Measurements from ENCODE around the gene ERC2. TPM values are rescaled to one million over a fixed set of nuclear protein-coding genes. Genes with fewer than 3 reads are reported as not detected.

Gene ERC2
- total and polyA plus RNA-seq, 2 donors (not counting 3 experiments of a cell fraction or from before 2014, with no cell fraction given), result 5.6 to 15.5 TPM

GRCh38 chr3:56488812-56489600 is 20.7 kb upstream of the ERC2 start:
- BruUV-seq (replicated peaks), result no TSS peak
- dilution Hi-C loops (cut with MboI; ENCODE audit: extremely low pct_ligation_motif_present, low sequenced_read_pairs), result no loop called here
- no peak overlapping the region for H3K4me3 ChIP-seq (replicated peaks in 1 of 3; ENCODE audit: insufficient read depth in 1 of 3, low read depth in 1 of 3, low read length in 3 of 3)
- H3K27me3 ChIP-seq (ENCODE audit: control insufficient read depth in 2 of 2, insufficient read depth in 2 of 2, low read length in 2 of 2), result peaks cover 2 to 4% of the 10 kb centered on the region in 2 experiments
- no peaks in the 10 kb centered on the region for H3K36me3 ChIP-seq (ENCODE audit: control insufficient read depth in 2 of 2, extremely low read depth in 1 of 2, insufficient read depth in 2 of 2, low read length in 2 of 2)
- no peaks in the 10 kb centered on the region for H3K79me2 ChIP-seq (ENCODE audit: control insufficient read depth, insufficient read depth, low read length)
- no peak overlapping the region for H3K4me2 ChIP-seq (ENCODE audit: insufficient read depth, low read length)
- ChIA-PET POLR2A (no interaction called here), CTCF (no interaction called here)
- DNase-seq (ENCODE audit: low read depth, low spot score) (no peak), FAIRE-seq (no peak)
- no peaks in the 10 kb centered on the region for H3K9me3 ChIP-seq (replicated peaks; ENCODE audit: control insufficient read depth, insufficient read depth, low read length)
- no peaks in the 10 kb centered on the region for H4K20me1 ChIP-seq (replicated peaks; ENCODE audit: control insufficient read depth, extremely low read depth, insufficient read depth, low read length)
- H2AFZ ChIP-seq (ENCODE audit: low read depth, low read length), result no peak overlapping the region
- no peak overlapping the region for H3K27ac ChIP-seq (ENCODE audit: insufficient read depth, low read depth, low read length)
- H3K9me1 ChIP-seq (replicated peaks; ENCODE audit: control insufficient read depth, extremely low read depth, insufficient read depth, low read length), result no peaks in the 10 kb centered on the region
- H3K9ac ChIP-seq (replicated peaks; ENCODE audit: extremely low read depth, insufficient read depth, low read length), result no peak overlapping the region
- H3K4me1 ChIP-seq (ENCODE audit: control insufficient read depth, extremely low read depth, insufficient read depth, low read length), result no peaks in the 10 kb centered on the region
- TF ChIP-seq POLR2AphosphoS5 (IDR thresholded peaks at IDR 0.05; ENCODE audit: insufficient read depth, low read depth, low read length) (no peak), GATA2 (IDR thresholded peaks at IDR 0.05; ENCODE audit: insufficient read depth, insufficient read length, low read depth, low read length) (no peak), POLR2A (IDR thresholded peaks at IDR 0.05; ENCODE audit: low read depth, low read length) (no peak), EZH2 (IDR thresholded peaks at IDR 0.05; ENCODE audit: borderline replicate concordance, low read depth, low read length, severe bottlenecking) (no peak), JUN (IDR thresholded peaks at IDR 0.05; ENCODE audit: borderline replicate concordance, insufficient read depth, insufficient read length, low read depth) (no peak), MYC (IDR thresholded peaks at IDR 0.05; ENCODE audit: low read depth, low read length) (no peak), FOS (IDR thresholded peaks at IDR 0.05; ENCODE audit: borderline replicate concordance, insufficient read depth, low read length) (no peak)
- TF ChIP-seq, protein P1, sequence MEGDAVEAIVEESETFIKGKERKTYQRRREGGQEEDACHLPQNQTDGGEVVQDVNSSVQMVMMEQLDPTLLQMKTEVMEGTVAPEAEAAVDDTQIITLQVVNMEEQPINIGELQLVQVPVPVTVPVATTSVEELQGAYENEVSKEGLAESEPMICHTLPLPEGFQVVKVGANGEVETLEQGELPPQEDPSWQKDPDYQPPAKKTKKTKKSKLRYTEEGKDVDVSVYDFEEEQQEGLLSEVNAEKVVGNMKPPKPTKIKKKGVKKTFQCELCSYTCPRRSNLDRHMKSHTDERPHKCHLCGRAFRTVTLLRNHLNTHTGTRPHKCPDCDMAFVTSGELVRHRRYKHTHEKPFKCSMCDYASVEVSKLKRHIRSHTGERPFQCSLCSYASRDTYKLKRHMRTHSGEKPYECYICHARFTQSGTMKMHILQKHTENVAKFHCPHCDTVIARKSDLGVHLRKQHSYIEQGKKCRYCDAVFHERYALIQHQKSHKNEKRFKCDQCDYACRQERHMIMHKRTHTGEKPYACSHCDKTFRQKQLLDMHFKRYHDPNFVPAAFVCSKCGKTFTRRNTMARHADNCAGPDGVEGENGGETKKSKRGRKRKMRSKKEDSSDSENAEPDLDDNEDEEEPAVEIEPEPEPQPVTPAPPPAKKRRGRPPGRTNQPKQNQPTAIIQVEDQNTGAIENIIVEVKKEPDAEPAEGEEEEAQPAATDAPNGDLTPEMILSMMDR (IDR thresholded peaks at IDR 0.05; ENCODE audit: extremely low read depth in 1 of 2, insufficient read depth in 1 of 2, low read depth in 1 of 2, low read length in 2 of 2), result no peak
- TF ChIP-seq, protein P2, sequence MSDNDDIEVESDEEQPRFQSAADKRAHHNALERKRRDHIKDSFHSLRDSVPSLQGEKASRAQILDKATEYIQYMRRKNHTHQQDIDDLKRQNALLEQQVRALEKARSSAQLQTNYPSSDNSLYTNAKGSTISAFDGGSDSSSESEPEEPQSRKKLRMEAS (IDR thresholded peaks at IDR 0.05; ENCODE audit: insufficient read depth, insufficient read length), result no peak
- intact Hi-C loops (cut with micrococcal nuclease), result no loop called here
